ENCODE data around the gene IL1F10. TPM values are rescaled to one million over a fixed set of nuclear protein-coding genes. Genes with fewer than 3 reads are reported as not detected.

Gene IL1F10
- total and polyA plus RNA-seq, 8 donors, result not detected

- Histone ChIP-seq H3K36me3 (no peaks in the 10 kb centered on the region), H3K27ac (no peak overlapping the region), H3K9me3 (peaks cover 0 to 13% (median 9%) of the 10 kb centered on the region in 4 donors), H3K4me3 (no peak overlapping the region), H3K27me3 (peaks cover 0 to 7% (median 0%) of the 10 kb centered on the region in 3 donors), H3K4me1 (no peaks in the 10 kb centered on the region)
- no peak for DNase-seq
- intact Hi-C loops (cut with DNase I; ENCODE audit: low total_unique reads), result no loop called here
- WGBS, 5 donors, result 45 to 83% (median 66%) methylated on average over 2 of the region's 2 CpGs
- no peak for TF ChIP-seq POLR2A (IDR thresholded peaks at IDR 0.05)
Observed at GRCh38 chr2:113058411-113058994, 9.3 kb upstream of the IL1F10 start.

GRCh38 chr2:113058998-113059960, 8.5 kb upstream of the IL1F10 start, which contains the start of gene IL36RN:
Gene IL36RN (plus strand): TSS chr2:113059198. CDS start chr2:113059439, 241 bp downstream.
- H3K27me3 ChIP-seq, result peaks cover 0 to 7% (median 0%) of the 10 kb centered on the region in 3 donors
- H3K27ac ChIP-seq, result no peak within 1 kb of the TSS
- no peaks in the 10 kb centered on the region for H3K4me1 ChIP-seq
- no peak for DNase-seq
- no peak for TF ChIP-seq POLR2A (IDR thresholded peaks at IDR 0.05)
- TF ChIP-seq CTCF (IDR thresholded peaks at IDR 0.05), result no peak
- no peak for TF ChIP-seq POLR2AphosphoS5 (IDR thresholded peaks at IDR 0.05)
- no peak for TF ChIP-seq EP300 (IDR thresholded peaks at IDR 0.05)
- H3K9me3 ChIP-seq, result peaks cover 0 to 13% (median 9%) of the 10 kb centered on the region in 4 donors
- H3K4me3 ChIP-seq, result no peak within 1 kb of the TSS
- intact Hi-C loops (cut with DNase I; ENCODE audit: low total_unique reads), result no loop called here
- H3K36me3 ChIP-seq, result no peaks in the 10 kb centered on the region
- 78 to 89% (median 85%) methylated on average over 15 of the region's 15 CpGs for WGBS, 5 donors

- Histone ChIP-seq H3K4me1 (no peaks in the 10 kb centered on the region), H3K9me3 (peaks cover 0 to 3% (median under 1%) of the 10 kb centered on the region in 4 donors), H3K27me3 (peaks cover 0 to 7% (median 0%) of the 10 kb centered on the region in 3 donors), H3K4me3 (no peak overlapping the region), H3K27ac (no peak overlapping the region), H3K36me3 (no peaks in the 10 kb centered on the region)
- DNase-seq, result no peak
- 76 to 85% (median 80%) methylated on average over 4 of the region's 4 CpGs for WGBS, 5 donors
- intact Hi-C loops (cut with DNase I; ENCODE audit: low total_unique reads), result no loop called here
- TF ChIP-seq EP300 (IDR thresholded peaks at IDR 0.05) (no peak), POLR2A (IDR thresholded peaks at IDR 0.05) (no peak)
Observed at GRCh38 chr2:113060396-113060795, 7.4 kb upstream of the IL1F10 start.

- DNase-seq, result no peak
- WGBS, 5 donors, result 64 to 87% (median 76%) methylated on average over 1 of the region's 1 CpG
- Histone ChIP-seq H3K36me3 (no peaks in the 10 kb centered on the region), H3K27ac (no peak overlapping the region), H3K27me3 (peaks cover 0 to 7% (median 0%) of the 10 kb centered on the region in 3 donors), H3K4me1 (no peaks in the 10 kb centered on the region), H3K4me3 (no peak overlapping the region), H3K9me3 (no peaks in the 10 kb centered on the region)
- TF ChIP-seq CTCF (IDR thresholded peaks at IDR 0.05) (no peak), POLR2AphosphoS5 (IDR thresholded peaks at IDR 0.05) (no peak), POLR2A (IDR thresholded peaks at IDR 0.05) (no peak), EP300 (IDR thresholded peaks at IDR 0.05) (no peak)
- intact Hi-C loops (cut with DNase I; ENCODE audit: low total_unique reads), result no loop called here
Observed at GRCh38 chr2:113060796-113061195, 7.0 kb upstream of the IL1F10 start.

- no peak for DNase-seq
- intact Hi-C loops (cut with DNase I; ENCODE audit: low total_unique reads), result no loop called here
- TF ChIP-seq POLR2A (IDR thresholded peaks at IDR 0.05) (no peak), EP300 (IDR thresholded peaks at IDR 0.05) (no peak), CTCF (IDR thresholded peaks at IDR 0.05) (no peak), POLR2AphosphoS5 (IDR thresholded peaks at IDR 0.05) (no peak)
- Histone ChIP-seq H3K36me3 (no peaks in the 10 kb centered on the region), H3K4me1 (no peaks in the 10 kb centered on the region), H3K27me3 (peaks cover 0 to 7% (median 0%) of the 10 kb centered on the region in 3 donors), H3K9me3 (no peaks in the 10 kb centered on the region), H3K4me3 (no peak overlapping the region), H3K27ac (no peak overlapping the region)
- WGBS, 5 donors, result 54 to 87% (median 74%) methylated on average over 2 of the region's 2 CpGs
Observed at GRCh38 chr2:113061241-113061640, 6.5 kb upstream of the IL1F10 start.
